ENCODE measurements around the gene ADAM11. TPM values are rescaled to one million over a fixed set of nuclear protein-coding genes. Genes with fewer than 3 reads are reported as not detected.
"Not testable (repeated sequence)": the region's sequence is repeated elsewhere in the genome, so short reads cannot be mapped to it uniquely, and the experiment has no call there.

ADAM11 gene
- total RNA-seq = under 1 TPM; 0.86 to 0.93 TPM
- polyA plus RNA-seq = under 1 TPM; 0.17 to 0.46 (median 0.19) TPM
- 0.06 to 2.2 (median 1.2) reads per million in 6 experiments for total RNA-seq

GRCh38 chr17:44758414-44759085 lies at the start of gene ADAM11:
TSS of gene ADAM11 (plus strand) at chr17:44758988. CDS start at chr17:44759200, 212 bp downstream.
- no peaks in the 10 kb centered on the region for H3K36me3 Mint-ChIP-seq
- DNase-seq = peak in 3 of 10 donors; percentile 12 to 24 (median 19)
- H3K27ac Mint-ChIP-seq = no peak within 1 kb of the TSS
- POLR2A ChIA-PET = no interaction called here
- peaks cover 7 to 37% (median 27%) of the 10 kb centered on the region in 5 donors for H3K27me3 Mint-ChIP-seq
- peaks cover 0 to 2% (median under 1%) of the 10 kb centered on the region in 4 donors for H3K4me1 Mint-ChIP-seq
- peak within 1 kb of the TSS; percentile 43 to 84 (median 68) for H3K4me3 Mint-ChIP-seq
- H3K9me3 Mint-ChIP-seq = no peaks in the 10 kb centered on the region
- ATAC-seq = peak; percentile 70 to 83

- Mint-ChIP-seq H3K36me3 (peaks cover 0 to 14% (median 10%) of the 10 kb centered on the region in 3 donors), H3K27ac (no peak overlapping the region), H3K9me3 (no peaks in the 10 kb centered on the region), H3K27me3 (no peaks in the 10 kb centered on the region), H3K4me1 (no peaks in the 10 kb centered on the region), H3K4me3 (no peak overlapping the region)
- POLR2A ChIA-PET = no interaction called here
- ATAC-seq (no peak), DNase-seq (no peak)
Observed at GRCh38 chr17:44719444-44719843, 39.3 kb upstream of the ADAM11 start.

GRCh38 chr17:44722254-44722653 lies 36.5 kb upstream of the ADAM11 start:
- Mint-ChIP-seq H3K27ac (no peak overlapping the region), H3K4me1 (no peaks in the 10 kb centered on the region), H3K36me3 (peaks cover 0 to 14% (median 10%) of the 10 kb centered on the region in 3 donors), H3K27me3 (no peaks in the 10 kb centered on the region), H3K4me3 (no peak overlapping the region), H3K9me3 (no peaks in the 10 kb centered on the region)
- no peak for DNase-seq
- POLR2A ChIA-PET = no interaction called here
- ATAC-seq = no peak

GRCh38 chr17:44726121-44726520 lies 32.7 kb upstream of the ADAM11 start:
- H3K27me3 Mint-ChIP-seq, POLR2A ChIA-PET, ATAC-seq, H3K9me3 Mint-ChIP-seq, H3K27ac Mint-ChIP-seq, DNase-seq, H3K4me1 Mint-ChIP-seq, H3K4me3 Mint-ChIP-seq: not testable (repeated sequence)
- peaks cover 3 to 10% (median 6%) of the 10 kb centered on the region in 3 donors for H3K36me3 Mint-ChIP-seq

- peaks cover 0 to 9% (median 3%) of the 10 kb centered on the region in 3 donors for H3K36me3 Mint-ChIP-seq
- H3K4me1 Mint-ChIP-seq = no peaks in the 10 kb centered on the region
- H3K4me3 Mint-ChIP-seq = no peak overlapping the region
- POLR2A ChIA-PET = no interaction called here
- peak overlapping the region in 1 of 10 donors; percentile 46 for H3K27ac Mint-ChIP-seq
- no peak for ATAC-seq
- no peak for DNase-seq
- H3K9me3 Mint-ChIP-seq = no peaks in the 10 kb centered on the region
- no peaks in the 10 kb centered on the region for H3K27me3 Mint-ChIP-seq
Observed at GRCh38 chr17:44733753-44734152, 25.0 kb upstream of the ADAM11 start.

GRCh38 chr17:44734272-44734671 lies 24.5 kb upstream of the ADAM11 start:
- Mint-ChIP-seq H3K4me3 (no peak overlapping the region), H3K9me3 (no peaks in the 10 kb centered on the region)
- POLR2A ChIA-PET = no interaction called here

GRCh38 chr17:44736551-44737240 lies 22.1 kb upstream of the ADAM11 start:
- H3K27me3 Mint-ChIP-seq = no peaks in the 10 kb centered on the region
- H3K4me1 Mint-ChIP-seq = no peaks in the 10 kb centered on the region
- DNase-seq (no peak), ATAC-seq (no peak)
- H3K36me3 Mint-ChIP-seq = peaks cover 0 to 5% (median 0%) of the 10 kb centered on the region in 3 donors
- POLR2A ChIA-PET = interaction anchor here (0.5 kb wide), 1 partner anchor 138 kb away, joined by 3 read pairs; no protein-coding TSS in a partner anchor
- H3K27ac Mint-ChIP-seq = no peak overlapping the region
- H3K9me3 Mint-ChIP-seq = no peaks in the 10 kb centered on the region
- no peak overlapping the region for H3K4me3 Mint-ChIP-seq

More at GRCh38 chr17:44734272-44734671, 24.5 kb upstream of the ADAM11 start:
- DNase-seq (no peak), ATAC-seq (no peak)
- Mint-ChIP-seq H3K36me3 (peaks cover 0 to 9% (median 3%) of the 10 kb centered on the region in 3 donors), H3K27ac (no peak overlapping the region), H3K4me1 (no peaks in the 10 kb centered on the region), H3K27me3 (no peaks in the 10 kb centered on the region)

- no peak for DNase-seq
- H3K27me3 Mint-ChIP-seq = no peaks in the 10 kb centered on the region
- H3K9me3 Mint-ChIP-seq = no peaks in the 10 kb centered on the region
- no peaks in the 10 kb centered on the region for H3K4me1 Mint-ChIP-seq
- H3K4me3 Mint-ChIP-seq = no peak overlapping the region
- POLR2A ChIA-PET = no interaction called here
- H3K36me3 Mint-ChIP-seq = peaks cover 0 to 3% (median 0%) of the 10 kb centered on the region in 3 donors
- no peak overlapping the region for H3K27ac Mint-ChIP-seq
- ATAC-seq = no peak
Observed at GRCh38 chr17:44738214-44738906, 20.4 kb upstream of the ADAM11 start.

- Mint-ChIP-seq H3K36me3 (peaks cover 0 to 2% (median 0%) of the 10 kb centered on the region in 3 donors), H3K27ac (no peak overlapping the region), H3K27me3 (no peaks in the 10 kb centered on the region), H3K4me1 (no peaks in the 10 kb centered on the region), H3K4me3 (no peak overlapping the region), H3K9me3 (no peaks in the 10 kb centered on the region)
- DNase-seq = peak in 1 of 10 donors; percentile 23
- POLR2A ChIA-PET = no interaction called here
- ATAC-seq = no peak
Observed at GRCh38 chr17:44741316-44741715, 17.5 kb upstream of the ADAM11 start.

- Mint-ChIP-seq H3K4me1 (no peaks in the 10 kb centered on the region), H3K9me3 (no peaks in the 10 kb centered on the region), H3K27me3 (no peaks in the 10 kb centered on the region), H3K4me3 (no peak overlapping the region), H3K27ac (peak overlapping the region in 1 of 10 donors; percentile 17), H3K36me3 (peaks cover 0 to 5% (median 4%) of the 10 kb centered on the region in 3 donors)
- DNase-seq (no peak), ATAC-seq (no peak)
- POLR2A ChIA-PET = no interaction called here
Observed at GRCh38 chr17:44745301-44745700, 13.5 kb upstream of the ADAM11 start.

- not testable (repeated sequence) for H3K36me3 Mint-ChIP-seq, H3K9me3 Mint-ChIP-seq, H3K4me3 Mint-ChIP-seq, ATAC-seq, H3K27me3 Mint-ChIP-seq, H3K4me1 Mint-ChIP-seq, H3K27ac Mint-ChIP-seq, DNase-seq
- POLR2A ChIA-PET = interaction anchor here (0.7 kb wide), 1 partner anchor 746 kb away, joined by 7 read pairs; no protein-coding TSS in a partner anchor
Observed at GRCh38 chr17:44745738-44746137, 13.1 kb upstream of the ADAM11 start.

GRCh38 chr17:44747566-44747965 lies 11.2 kb upstream of the ADAM11 start:
- Mint-ChIP-seq H3K27ac (no peak overlapping the region), H3K9me3 (no peaks in the 10 kb centered on the region), H3K27me3 (no peaks in the 10 kb centered on the region), H3K36me3 (peaks cover 0 to 5% (median 4%) of the 10 kb centered on the region in 3 donors), H3K4me1 (no peaks in the 10 kb centered on the region), H3K4me3 (no peak overlapping the region)
- DNase-seq = no peak
- ATAC-seq = no peak
- POLR2A ChIA-PET = no interaction called here

Measured in naive thymus-derived CD8-positive, alpha-beta T cell (primary cell).